PC-9 (cell line): ENCODE results near the gene H6PD.

Experiments used
- CTCF ChIP-seq: fragments of 200-600 bp; sonication (generic); conservative IDR thresholded peaks from 2 replicates; pipeline ENCODE4 v1.6.1; 2017; ENCODE audit warnings: mixed run types, antibody characterized with exemption, mild to moderate bottlenecking, moderate library complexity
- EZH2 ChIP-seq: fragments of 200-600 bp; sonication (generic); IDR thresholded peaks from 2 replicates; pipeline ENCODE4 v1.8.0; 2017; ENCODE audit warnings: antibody characterized with exemption, low read depth

DNA sequence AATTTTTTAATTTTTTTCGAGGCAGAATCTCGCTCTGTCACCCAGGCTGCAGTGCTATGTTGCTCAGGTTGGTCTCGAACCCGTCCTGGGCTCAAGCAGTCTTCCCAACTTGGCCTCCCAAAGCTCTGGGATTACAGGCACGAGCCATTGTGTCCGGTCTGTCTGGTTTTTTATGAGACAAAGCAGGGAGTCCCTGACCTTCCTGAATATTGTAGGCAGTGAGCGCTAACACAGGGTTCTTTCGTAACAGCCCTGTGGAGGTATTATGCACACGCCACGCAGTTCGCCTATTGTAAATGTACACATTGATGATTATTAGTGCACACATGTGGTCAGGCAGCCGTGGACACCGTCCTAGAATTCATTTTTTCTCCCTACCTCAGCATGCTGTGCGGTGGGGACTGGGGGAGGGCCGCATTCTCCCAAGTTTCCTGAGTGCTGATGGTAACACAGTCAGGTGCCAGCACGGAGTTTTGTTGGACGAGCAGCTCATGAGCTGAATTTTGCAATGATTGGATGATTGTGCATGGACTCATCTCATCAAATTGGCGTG is 77.7 kb downstream of the H6PD start:
- TF ChIP-seq CTCF (no peak), EZH2 (no peak)
